ENCODE results near the gene CRELD2.

CRELD2 gene

DNA sequence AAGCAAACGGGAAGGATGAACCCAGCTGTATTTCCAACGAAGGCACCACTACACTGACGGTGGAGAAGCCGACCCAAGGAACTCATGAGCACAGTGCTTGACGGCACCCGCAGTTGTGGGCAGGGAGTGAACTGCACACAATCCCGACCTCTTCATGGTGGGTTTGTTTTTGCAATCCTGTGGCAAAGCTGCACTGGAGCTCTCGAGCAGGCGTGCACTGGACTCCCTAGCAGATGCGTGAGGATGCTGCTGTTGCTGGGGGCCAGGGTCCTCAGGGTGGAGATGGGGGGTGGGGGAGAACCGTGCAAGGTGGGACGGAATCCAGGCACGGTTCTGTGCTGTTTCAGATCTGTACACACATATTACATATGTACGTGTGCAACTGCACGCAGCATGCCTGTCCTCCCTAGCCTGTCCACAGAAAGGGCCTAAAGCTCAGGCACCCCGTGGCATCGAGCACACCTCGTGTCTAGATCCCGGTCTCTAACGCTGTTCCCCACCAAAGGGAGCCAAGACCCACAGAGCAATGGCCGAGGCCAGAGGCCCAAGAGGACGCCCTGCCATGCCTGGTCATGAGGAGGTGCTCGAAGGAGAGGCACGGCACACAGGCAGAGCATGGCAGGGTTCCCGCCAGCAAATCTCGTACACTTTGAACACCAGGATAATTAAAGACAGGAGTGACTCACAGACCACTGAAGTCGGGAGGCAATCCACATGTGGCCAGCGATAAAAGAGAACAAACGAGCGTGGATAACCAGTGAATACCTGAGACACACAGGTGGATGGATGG is 17.8 kb upstream of the CRELD2 start:
- H3K4me3 ChIP-seq (ENCODE audit: insufficient read depth, low read depth, low read length, poor library complexity, severe bottlenecking) = no peak overlapping the region
- H3K4me1 ChIP-seq (ENCODE audit: control insufficient read depth, insufficient read depth, low read length, poor library complexity, severe bottlenecking) = no peaks in the 10 kb centered on the region
- H3K9me3 ChIP-seq (ENCODE audit: control insufficient read depth, low read length) = no peaks in the 10 kb centered on the region
- no peak overlapping the region for H3K27ac ChIP-seq (ENCODE audit: insufficient read depth, low read length, poor library complexity, severe bottlenecking)
- no peaks in the 10 kb centered on the region for H3K27me3 ChIP-seq (replicated peaks; ENCODE audit: control insufficient read depth, insufficient read depth, low read length, poor library complexity, severe bottlenecking)
- peaks cover 19% of the 10 kb centered on the region for H3K36me3 ChIP-seq (ENCODE audit: control insufficient read depth, insufficient read depth, low read length)
- DNase-seq = no peak

GRCh38 chr22:49901457-49901856 is 17.0 kb upstream of the CRELD2 start:
- no peak for DNase-seq
- Histone ChIP-seq H3K4me3 (ENCODE audit: insufficient read depth, low read depth, low read length, poor library complexity, severe bottlenecking) (no peak overlapping the region), H3K27ac (ENCODE audit: insufficient read depth, low read length, poor library complexity, severe bottlenecking) (no peak overlapping the region), H3K9me3 (ENCODE audit: control insufficient read depth, low read length) (no peaks in the 10 kb centered on the region), H3K27me3 (replicated peaks; ENCODE audit: control insufficient read depth, insufficient read depth, low read length, poor library complexity, severe bottlenecking) (no peaks in the 10 kb centered on the region), H3K36me3 (ENCODE audit: control insufficient read depth, insufficient read depth, low read length) (peaks cover 24% of the 10 kb centered on the region), H3K4me1 (ENCODE audit: control insufficient read depth, insufficient read depth, low read length, poor library complexity, severe bottlenecking) (no peaks in the 10 kb centered on the region)

DNA sequence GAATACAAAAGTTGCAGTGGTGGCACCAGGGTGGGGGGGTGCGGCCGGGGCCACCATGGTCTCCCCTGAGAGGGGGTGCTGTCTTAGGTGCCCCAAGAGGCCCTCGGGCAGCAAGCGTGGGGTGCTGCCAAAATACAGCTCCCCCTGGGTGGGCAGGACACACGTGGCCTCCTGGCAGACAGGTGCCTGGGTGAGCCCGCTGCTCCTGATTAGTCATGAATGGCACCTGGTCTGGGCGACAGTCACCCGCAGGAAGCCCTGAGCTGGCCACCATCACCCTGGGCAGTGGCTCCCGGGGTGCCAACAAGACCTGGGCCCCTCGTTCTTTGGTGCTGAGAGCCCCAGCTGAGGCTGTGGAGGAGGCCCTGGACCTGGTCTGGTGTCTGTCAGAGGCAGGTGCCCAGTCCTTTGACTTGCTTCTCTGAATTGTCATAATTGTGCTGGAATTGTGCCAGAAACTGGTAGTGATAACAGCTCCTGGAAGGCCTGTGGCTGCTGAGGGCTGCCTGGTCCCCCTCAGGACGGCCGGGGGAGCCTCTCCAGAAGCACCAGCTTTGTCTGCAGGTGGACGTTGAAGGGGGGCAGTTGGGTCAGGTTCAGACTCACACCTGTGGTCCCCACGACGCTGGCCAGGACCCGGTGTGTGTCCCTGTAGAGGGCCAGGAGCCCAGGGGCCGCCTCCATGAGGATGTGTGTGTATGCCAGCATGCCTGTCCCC is 15.0 kb upstream of the CRELD2 start:
- H3K4me1 ChIP-seq (ENCODE audit: control insufficient read depth, insufficient read depth, low read length, poor library complexity, severe bottlenecking) = no peaks in the 10 kb centered on the region
- H3K9me3 ChIP-seq (ENCODE audit: control insufficient read depth, low read length) = no peaks in the 10 kb centered on the region
- no peak for DNase-seq
- H3K27ac ChIP-seq (ENCODE audit: insufficient read depth, low read length, poor library complexity, severe bottlenecking) = no peak overlapping the region
- no peak overlapping the region for H3K4me3 ChIP-seq (ENCODE audit: insufficient read depth, low read depth, low read length, poor library complexity, severe bottlenecking)
- peaks cover 38% of the 10 kb centered on the region for H3K36me3 ChIP-seq (ENCODE audit: control insufficient read depth, insufficient read depth, low read length)
- no peaks in the 10 kb centered on the region for H3K27me3 ChIP-seq (replicated peaks; ENCODE audit: control insufficient read depth, insufficient read depth, low read length, poor library complexity, severe bottlenecking)

DNA sequence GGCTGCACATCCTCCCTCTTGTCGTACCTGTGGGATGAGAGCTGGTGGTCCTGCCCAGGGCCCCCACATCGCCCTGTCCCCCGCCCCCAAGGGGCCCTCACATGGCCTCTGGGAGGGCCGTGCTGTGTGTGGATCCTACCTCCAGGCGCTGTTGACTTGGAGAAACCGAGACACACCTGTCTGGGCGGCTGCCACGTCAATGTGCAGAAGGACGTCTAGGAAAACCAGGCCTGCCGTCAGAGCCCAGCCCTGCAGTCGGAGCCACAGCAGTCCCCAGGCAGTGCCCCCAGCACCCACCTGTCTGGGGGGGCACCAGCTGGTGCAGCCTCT is 14.4 kb upstream of the CRELD2 start:
- DNase-seq = no peak
- no peaks in the 10 kb centered on the region for H3K27me3 ChIP-seq (replicated peaks; ENCODE audit: control insufficient read depth, insufficient read depth, low read length, poor library complexity, severe bottlenecking)
- H3K9me3 ChIP-seq (ENCODE audit: control insufficient read depth, low read length) = no peaks in the 10 kb centered on the region
- H3K4me3 ChIP-seq (ENCODE audit: insufficient read depth, low read depth, low read length, poor library complexity, severe bottlenecking) = no peak overlapping the region
- H3K36me3 ChIP-seq (ENCODE audit: control insufficient read depth, insufficient read depth, low read length) = peaks cover 40% of the 10 kb centered on the region
- H3K27ac ChIP-seq (ENCODE audit: insufficient read depth, low read length, poor library complexity, severe bottlenecking) = no peak overlapping the region
- no peaks in the 10 kb centered on the region for H3K4me1 ChIP-seq (ENCODE audit: control insufficient read depth, insufficient read depth, low read length, poor library complexity, severe bottlenecking)

- Histone ChIP-seq H3K36me3 (ENCODE audit: control insufficient read depth, insufficient read depth, low read length) (peaks cover 54% of the 10 kb centered on the region), H3K4me3 (ENCODE audit: insufficient read depth, low read depth, low read length, poor library complexity, severe bottlenecking) (no peak overlapping the region), H3K27me3 (replicated peaks; ENCODE audit: control insufficient read depth, insufficient read depth, low read length, poor library complexity, severe bottlenecking) (no peaks in the 10 kb centered on the region), H3K4me1 (ENCODE audit: control insufficient read depth, insufficient read depth, low read length, poor library complexity, severe bottlenecking) (no peaks in the 10 kb centered on the region), H3K27ac (ENCODE audit: insufficient read depth, low read length, poor library complexity, severe bottlenecking) (no peak overlapping the region), H3K9me3 (ENCODE audit: control insufficient read depth, low read length) (no peaks in the 10 kb centered on the region)
- DNase-seq = no peak
These were observed 13.0 kb upstream of the CRELD2 start for GRCh38 chr22:49905465-49905864.

GRCh38 chr22:49906071-49906798 is 12.2 kb upstream of the CRELD2 start:
- no peak for DNase-seq
- H3K27ac ChIP-seq (ENCODE audit: insufficient read depth, low read length, poor library complexity, severe bottlenecking) = no peak overlapping the region
- no peaks in the 10 kb centered on the region for H3K4me1 ChIP-seq (ENCODE audit: control insufficient read depth, insufficient read depth, low read length, poor library complexity, severe bottlenecking)
- peaks cover 56% of the 10 kb centered on the region for H3K36me3 ChIP-seq (ENCODE audit: control insufficient read depth, insufficient read depth, low read length)
- H3K4me3 ChIP-seq (ENCODE audit: insufficient read depth, low read depth, low read length, poor library complexity, severe bottlenecking) = no peak overlapping the region
- H3K9me3 ChIP-seq (ENCODE audit: control insufficient read depth, low read length) = no peaks in the 10 kb centered on the region
- no peaks in the 10 kb centered on the region for H3K27me3 ChIP-seq (replicated peaks; ENCODE audit: control insufficient read depth, insufficient read depth, low read length, poor library complexity, severe bottlenecking)

DNA sequence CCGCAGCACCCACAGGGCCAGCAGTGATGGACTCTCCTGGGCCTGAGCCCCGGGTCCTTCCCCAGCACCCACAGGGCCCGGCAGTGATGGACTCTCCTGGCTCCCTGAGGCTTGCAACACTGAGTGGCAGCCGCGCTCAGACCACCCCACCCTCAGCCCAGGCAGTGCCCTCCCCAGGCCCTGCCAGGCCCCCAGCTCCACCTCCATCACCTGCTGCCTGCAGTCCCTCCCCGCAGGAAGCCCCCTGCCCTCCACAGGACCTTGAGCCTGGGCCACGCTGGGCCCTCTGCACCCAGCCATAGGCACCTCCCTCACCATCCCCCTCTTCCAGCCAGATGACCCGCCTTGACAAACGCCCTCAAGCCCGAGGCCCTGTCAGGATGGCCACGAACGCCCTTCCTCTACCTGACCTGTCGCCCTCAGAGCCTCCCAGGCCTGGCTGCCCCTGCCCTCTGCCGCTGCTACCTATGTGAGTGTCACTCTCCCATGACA is 11.6 kb upstream of the CRELD2 start:
- Histone ChIP-seq H3K36me3 (ENCODE audit: control insufficient read depth, insufficient read depth, low read length) (peaks cover 58% of the 10 kb centered on the region), H3K9me3 (ENCODE audit: control insufficient read depth, low read length) (no peaks in the 10 kb centered on the region), H3K27ac (ENCODE audit: insufficient read depth, low read length, poor library complexity, severe bottlenecking) (no peak overlapping the region)

DNA sequence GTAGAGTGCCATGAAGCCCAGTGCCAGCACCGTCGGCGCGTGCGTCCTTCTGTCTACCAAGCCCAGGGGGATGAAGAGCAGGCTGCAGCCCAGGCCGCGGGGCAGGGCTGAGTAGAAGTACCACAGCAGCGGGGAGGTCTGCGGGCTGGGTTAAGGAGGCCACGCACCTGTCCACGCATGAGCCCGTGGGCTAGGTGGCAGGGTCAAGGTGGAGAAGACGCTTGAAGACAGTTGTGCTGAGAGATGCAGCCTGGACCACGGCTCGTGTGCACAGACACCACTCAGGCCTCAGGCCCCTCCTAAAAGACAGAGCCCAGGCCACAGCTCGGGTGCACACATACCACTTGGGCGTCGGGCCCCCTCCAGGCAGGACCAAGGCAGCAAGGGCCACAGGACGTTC is 10.6 kb upstream of the CRELD2 start:
- Histone ChIP-seq H3K4me3 (ENCODE audit: insufficient read depth, low read depth, low read length, poor library complexity, severe bottlenecking) (no peak overlapping the region), H3K27me3 (replicated peaks; ENCODE audit: control insufficient read depth, insufficient read depth, low read length, poor library complexity, severe bottlenecking) (no peaks in the 10 kb centered on the region), H3K36me3 (ENCODE audit: control insufficient read depth, insufficient read depth, low read length) (peaks cover 57% of the 10 kb centered on the region), H3K9me3 (ENCODE audit: control insufficient read depth, low read length) (no peaks in the 10 kb centered on the region), H3K4me1 (ENCODE audit: control insufficient read depth, insufficient read depth, low read length, poor library complexity, severe bottlenecking) (no peaks in the 10 kb centered on the region), H3K27ac (ENCODE audit: insufficient read depth, low read length, poor library complexity, severe bottlenecking) (no peak overlapping the region)
- no peak for DNase-seq

More for the DNA sequence above, 11.6 kb upstream of the CRELD2 start:
- Histone ChIP-seq H3K4me1 (ENCODE audit: control insufficient read depth, insufficient read depth, low read length, poor library complexity, severe bottlenecking) (no peaks in the 10 kb centered on the region), H3K4me3 (ENCODE audit: insufficient read depth, low read depth, low read length, poor library complexity, severe bottlenecking) (no peak overlapping the region), H3K27me3 (replicated peaks; ENCODE audit: control insufficient read depth, insufficient read depth, low read length, poor library complexity, severe bottlenecking) (no peaks in the 10 kb centered on the region)
- DNase-seq = no peak

- Histone ChIP-seq H3K27ac (ENCODE audit: insufficient read depth, low read length, poor library complexity, severe bottlenecking) (no peak overlapping the region), H3K4me3 (ENCODE audit: insufficient read depth, low read depth, low read length, poor library complexity, severe bottlenecking) (no peak overlapping the region), H3K36me3 (ENCODE audit: control insufficient read depth, insufficient read depth, low read length) (peaks cover 52% of the 10 kb centered on the region), H3K9me3 (ENCODE audit: control insufficient read depth, low read length) (no peaks in the 10 kb centered on the region), H3K27me3 (replicated peaks; ENCODE audit: control insufficient read depth, insufficient read depth, low read length, poor library complexity, severe bottlenecking) (no peaks in the 10 kb centered on the region), H3K4me1 (ENCODE audit: control insufficient read depth, insufficient read depth, low read length, poor library complexity, severe bottlenecking) (no peaks in the 10 kb centered on the region)
- DNase-seq = no peak
These were observed 8.8 kb upstream of the CRELD2 start for GRCh38 chr22:49909476-49910205.
